Activated naive CD4-positive, alpha-beta T cell treated with anti-CD3 and anti-CD28 coated beads for 36 hours (primary cell): ENCODE results near the gene IGSF11. TPM values are rescaled to one million over a fixed set of nuclear protein-coding genes. Genes with fewer than 3 reads are reported as not detected.
"Not testable (repeated sequence)": the region's sequence is repeated elsewhere in the genome, so short reads cannot be mapped to it uniquely, and the experiment has no call there.

Experiments
- CTCF ChIA-PET: fragments of 350-600 bp; sonication (Branson Sonifier 250); formaldehyde crosslinking; loops from one replicate; lab custom pipeline; 2021; ENCODE audit warnings: antibody characterized with exemption; lab: Charles Lee
- DNase-seq: peaks from one replicate; pipeline ENCODE4 v3.0.0-alpha.2; 2020
- H3K27ac Mint-ChIP-seq: one replicate; pipeline ENCODE4 v1.8.0; 2021; ENCODE audit warnings: mild to moderate bottlenecking, mixed read lengths
- H3K27me3 Mint-ChIP-seq: one replicate; pipeline ENCODE4 v1.8.0; 2021; ENCODE audit warnings: low read depth, mixed read lengths
- H3K36me3 Mint-ChIP-seq: one replicate; pipeline ENCODE4 v1.8.0; 2021; ENCODE audit warnings: low read depth, mixed read lengths
- H3K4me1 Mint-ChIP-seq: one replicate; pipeline ENCODE4 v1.8.0; 2021; ENCODE audit warnings: low read depth, mixed read lengths
- H3K4me3 Mint-ChIP-seq: one replicate; pipeline ENCODE4 v1.8.0; 2021; ENCODE audit warnings: mild to moderate bottlenecking, moderate library complexity, mixed read lengths
- H3K9me3 Mint-ChIP-seq: one replicate; pipeline ENCODE4 v1.8.0; 2021; ENCODE audit warnings: mixed read lengths
- intact Hi-C: fragments of 100-400 bp; cut with micrococcal nuclease; formaldehyde crosslinking; loops from one replicate; pipeline ENCODE4 v1.15.1; 2023
- total RNA-seq, 2 experiments: library from RNA; stranded (reverse); gene quantifications; one replicate each; pipeline ENCODE4 v1.2.3, GENCODE V29; 2021

The IGSF11 gene
- under 1 TPM; 0.07 to 0.12 TPM for total RNA-seq

GRCh38 chr3:119034256-119035013, at the start of gene IGSF11:
Gene IGSF11, minus strand, starts transcription at chr3:119034846. Its CDS starts 264 bp downstream, at chr3:119034582.
- CTCF ChIA-PET, result interaction anchor here (0.6 to 7.8 kb wide), 35 partner anchors 9 to 1705 kb away, joined by 3 to 309 read pairs (median 4); partner anchors contain the start of gene B4GALT4
- Mint-ChIP-seq H3K27me3 (peaks cover 38% of the 10 kb centered on the region), H3K9me3 (no peaks in the 10 kb centered on the region), H3K36me3 (no peaks in the 10 kb centered on the region), H3K4me3 (peak within 1 kb of the TSS; percentile 82), H3K27ac (no peak within 1 kb of the TSS), H3K4me1 (peaks cover 6% of the 10 kb centered on the region)
- intact Hi-C loops, result loop anchor here (1.0 to 5.0 kb wide), 6 partner anchors 64 to 648 kb away; no protein-coding TSS in a partner anchor
- DNase-seq, result peak; percentile 67

GRCh38 chr3:119080364-119080763, 45.7 kb upstream of the IGSF11 start:
- peaks cover 2% of the 10 kb centered on the region for H3K9me3 Mint-ChIP-seq
- no peaks in the 10 kb centered on the region for H3K4me1 Mint-ChIP-seq
- intact Hi-C loops, result no loop called here
- H3K36me3 Mint-ChIP-seq, result no peaks in the 10 kb centered on the region
- no peak overlapping the region for H3K4me3 Mint-ChIP-seq
- H3K27ac Mint-ChIP-seq, result no peak overlapping the region
- no peak for DNase-seq
- CTCF ChIA-PET, result interaction anchor here (1.1 kb wide), 1 partner anchor 196 kb away, joined by 3 read pairs; no protein-coding TSS in a partner anchor
- peaks cover under 1% of the 10 kb centered on the region for H3K27me3 Mint-ChIP-seq

GRCh38 chr3:119073258-119074001, 38.8 kb upstream of the IGSF11 start:
- H3K27ac Mint-ChIP-seq, result no peak overlapping the region
- intact Hi-C loops, result no loop called here
- H3K36me3 Mint-ChIP-seq, result no peaks in the 10 kb centered on the region
- peaks cover 2% of the 10 kb centered on the region for H3K9me3 Mint-ChIP-seq
- no peaks in the 10 kb centered on the region for H3K4me1 Mint-ChIP-seq
- CTCF ChIA-PET, result interaction anchor here (0.9 to 1.7 kb wide), 2 partner anchors 22 to 191 kb away, joined by 4 read pairs; no protein-coding TSS in a partner anchor
- H3K4me3 Mint-ChIP-seq, result no peak overlapping the region
- DNase-seq, result no peak
- H3K27me3 Mint-ChIP-seq, result peaks cover 8% of the 10 kb centered on the region

- H3K4me3 Mint-ChIP-seq, H3K9me3 Mint-ChIP-seq, H3K27me3 Mint-ChIP-seq, H3K4me1 Mint-ChIP-seq, H3K27ac Mint-ChIP-seq, intact Hi-C loops, DNase-seq, H3K36me3 Mint-ChIP-seq: not testable (repeated sequence)
- CTCF ChIA-PET, result interaction anchor here (1.7 to 1.8 kb wide), 2 partner anchors 23 to 189 kb away, joined by 4 to 11 read pairs; no protein-coding TSS in a partner anchor
These were observed 37.8 kb upstream of the IGSF11 start for GRCh38 chr3:119072451-119072850.

- no peaks in the 10 kb centered on the region for H3K9me3 Mint-ChIP-seq
- H3K36me3 Mint-ChIP-seq, result no peaks in the 10 kb centered on the region
- CTCF ChIA-PET, result no interaction called here
- no peak overlapping the region for H3K27ac Mint-ChIP-seq
- DNase-seq, result no peak
- no peaks in the 10 kb centered on the region for H3K4me1 Mint-ChIP-seq
- peaks cover 6% of the 10 kb centered on the region for H3K27me3 Mint-ChIP-seq
- intact Hi-C loops, result no loop called here
- H3K4me3 Mint-ChIP-seq, result no peak overlapping the region
These were observed 35.1 kb upstream of the IGSF11 start for GRCh38 chr3:119069725-119070124.

- intact Hi-C loops, result no loop called here
- DNase-seq, result no peak
- no peaks in the 10 kb centered on the region for H3K4me1 Mint-ChIP-seq
- CTCF ChIA-PET, result no interaction called here
- H3K27me3 Mint-ChIP-seq, result no peaks in the 10 kb centered on the region
- no peak overlapping the region for H3K4me3 Mint-ChIP-seq
- no peaks in the 10 kb centered on the region for H3K9me3 Mint-ChIP-seq
- no peak overlapping the region for H3K27ac Mint-ChIP-seq
- no peaks in the 10 kb centered on the region for H3K36me3 Mint-ChIP-seq
These were observed 28.8 kb upstream of the IGSF11 start for GRCh38 chr3:119063471-119063870.

- CTCF ChIA-PET, result interaction anchor here (0.6 kb wide), 1 partner anchor 35 kb away, joined by 3 read pairs; no protein-coding TSS in a partner anchor
- Mint-ChIP-seq H3K27ac (no peak overlapping the region), H3K4me3 (no peak overlapping the region), H3K27me3 (no peaks in the 10 kb centered on the region), H3K4me1 (no peaks in the 10 kb centered on the region), H3K9me3 (no peaks in the 10 kb centered on the region), H3K36me3 (no peaks in the 10 kb centered on the region)
- intact Hi-C loops, result no loop called here
- DNase-seq, result no peak
These were observed 28.2 kb upstream of the IGSF11 start for GRCh38 chr3:119062892-119063291.

- no peaks in the 10 kb centered on the region for H3K36me3 Mint-ChIP-seq
- intact Hi-C loops, result no loop called here
- H3K4me1 Mint-ChIP-seq, result no peaks in the 10 kb centered on the region
- DNase-seq, result no peak
- CTCF ChIA-PET, result interaction anchor here (3.4 kb wide), 1 partner anchor 161 kb away, joined by 18 read pairs; no protein-coding TSS in a partner anchor
- peaks cover 3% of the 10 kb centered on the region for H3K27me3 Mint-ChIP-seq
- peaks cover 9% of the 10 kb centered on the region for H3K9me3 Mint-ChIP-seq
- no peak overlapping the region for H3K27ac Mint-ChIP-seq
- no peak overlapping the region for H3K4me3 Mint-ChIP-seq
These were observed 9.9 kb upstream of the IGSF11 start for GRCh38 chr3:119044593-119044992.

- Mint-ChIP-seq H3K9me3 (peaks cover 9% of the 10 kb centered on the region), H3K27ac (no peak overlapping the region), H3K4me3 (no peak overlapping the region), H3K36me3 (no peaks in the 10 kb centered on the region), H3K27me3 (peaks cover 14% of the 10 kb centered on the region), H3K4me1 (no peaks in the 10 kb centered on the region)
- no peak for DNase-seq
- CTCF ChIA-PET, result interaction anchor here (1.1 to 3.4 kb wide), 2 partner anchors 50 to 159 kb away, joined by 3 to 18 read pairs; no protein-coding TSS in a partner anchor
- intact Hi-C loops, result no loop called here
These were observed 7.5 kb upstream of the IGSF11 start for GRCh38 chr3:119042162-119042561.

- H3K27me3 Mint-ChIP-seq, result peaks cover 38% of the 10 kb centered on the region
- no peaks in the 10 kb centered on the region for H3K9me3 Mint-ChIP-seq
- no peak overlapping the region for H3K27ac Mint-ChIP-seq
- H3K4me1 Mint-ChIP-seq, result peaks cover 6% of the 10 kb centered on the region
- no peak for DNase-seq
- intact Hi-C loops, result loop anchor here (1.0 to 2.0 kb wide), 4 partner anchors 63 to 318 kb away; no protein-coding TSS in a partner anchor
- CTCF ChIA-PET, result interaction anchor here (0.6 to 7.8 kb wide), 34 partner anchors 8 to 1705 kb away, joined by 3 to 309 read pairs (median 4); partner anchors contain the start of gene B4GALT4
- H3K4me3 Mint-ChIP-seq, result peak overlapping the region; percentile 82
- no peaks in the 10 kb centered on the region for H3K36me3 Mint-ChIP-seq
These were observed 334 bp upstream of the IGSF11 start for GRCh38 chr3:119035014-119035346.

- no peaks in the 10 kb centered on the region for H3K36me3 Mint-ChIP-seq
- H3K27ac Mint-ChIP-seq, result no peak overlapping the region
- peaks cover 6% of the 10 kb centered on the region for H3K4me1 Mint-ChIP-seq
- CTCF ChIA-PET, result interaction anchor here (0.9 to 7.8 kb wide), 18 partner anchors 8 to 207 kb away, joined by 3 to 309 read pairs (median 6); partner anchors contain the start of gene B4GALT4
- no peaks in the 10 kb centered on the region for H3K9me3 Mint-ChIP-seq
- H3K27me3 Mint-ChIP-seq, result peaks cover 34% of the 10 kb centered on the region
- intact Hi-C loops, result loop anchor here (1.0 to 5.0 kb wide), 4 partner anchors 91 to 649 kb away; no protein-coding TSS in a partner anchor
- H3K4me3 Mint-ChIP-seq, result peak overlapping the region; percentile 82
- no peak for DNase-seq
These were observed 1.0 kb downstream of the IGSF11 start for GRCh38 chr3:119033393-119034255.
